Measurements from ENCODE around the gene MAP3K19. TPM values are rescaled to one million over a fixed set of nuclear protein-coding genes. Genes with fewer than 3 reads are reported as not detected.
A peak's percentile ranks its signal among the peaks of the same experiment; 100 is the strongest.

MAP3K19 gene, protein sequence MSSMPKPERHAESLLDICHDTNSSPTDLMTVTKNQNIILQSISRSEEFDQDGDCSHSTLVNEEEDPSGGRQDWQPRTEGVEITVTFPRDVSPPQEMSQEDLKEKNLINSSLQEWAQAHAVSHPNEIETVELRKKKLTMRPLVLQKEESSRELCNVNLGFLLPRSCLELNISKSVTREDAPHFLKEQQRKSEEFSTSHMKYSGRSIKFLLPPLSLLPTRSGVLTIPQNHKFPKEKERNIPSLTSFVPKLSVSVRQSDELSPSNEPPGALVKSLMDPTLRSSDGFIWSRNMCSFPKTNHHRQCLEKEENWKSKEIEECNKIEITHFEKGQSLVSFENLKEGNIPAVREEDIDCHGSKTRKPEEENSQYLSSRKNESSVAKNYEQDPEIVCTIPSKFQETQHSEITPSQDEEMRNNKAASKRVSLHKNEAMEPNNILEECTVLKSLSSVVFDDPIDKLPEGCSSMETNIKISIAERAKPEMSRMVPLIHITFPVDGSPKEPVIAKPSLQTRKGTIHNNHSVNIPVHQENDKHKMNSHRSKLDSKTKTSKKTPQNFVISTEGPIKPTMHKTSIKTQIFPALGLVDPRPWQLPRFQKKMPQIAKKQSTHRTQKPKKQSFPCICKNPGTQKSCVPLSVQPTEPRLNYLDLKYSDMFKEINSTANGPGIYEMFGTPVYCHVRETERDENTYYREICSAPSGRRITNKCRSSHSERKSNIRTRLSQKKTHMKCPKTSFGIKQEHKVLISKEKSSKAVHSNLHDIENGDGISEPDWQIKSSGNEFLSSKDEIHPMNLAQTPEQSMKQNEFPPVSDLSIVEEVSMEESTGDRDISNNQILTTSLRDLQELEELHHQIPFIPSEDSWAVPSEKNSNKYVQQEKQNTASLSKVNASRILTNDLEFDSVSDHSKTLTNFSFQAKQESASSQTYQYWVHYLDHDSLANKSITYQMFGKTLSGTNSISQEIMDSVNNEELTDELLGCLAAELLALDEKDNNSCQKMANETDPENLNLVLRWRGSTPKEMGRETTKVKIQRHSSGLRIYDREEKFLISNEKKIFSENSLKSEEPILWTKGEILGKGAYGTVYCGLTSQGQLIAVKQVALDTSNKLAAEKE (N-terminal part only)
- polyA plus RNA-seq, result under 1 TPM in 1 of 4 donors, not detected in 3; 0.03 TPM
- long read RNA-seq, donor 1, result 0 reads
- long read RNA-seq, donor 2, result 0 reads
- long read RNA-seq, donor 3, result 0 reads
- long read RNA-seq, donor 4, result 0 reads
- long read RNA-seq, donor 5, result 0 reads
- long read RNA-seq, donor 6, result 0 reads
- long read RNA-seq, donor 7, result 0 reads
- long read RNA-seq, donor 8, result 0 reads
- long read RNA-seq, donor 9, result 0 reads
- long read RNA-seq, donor 10, result 0 reads

DNA sequence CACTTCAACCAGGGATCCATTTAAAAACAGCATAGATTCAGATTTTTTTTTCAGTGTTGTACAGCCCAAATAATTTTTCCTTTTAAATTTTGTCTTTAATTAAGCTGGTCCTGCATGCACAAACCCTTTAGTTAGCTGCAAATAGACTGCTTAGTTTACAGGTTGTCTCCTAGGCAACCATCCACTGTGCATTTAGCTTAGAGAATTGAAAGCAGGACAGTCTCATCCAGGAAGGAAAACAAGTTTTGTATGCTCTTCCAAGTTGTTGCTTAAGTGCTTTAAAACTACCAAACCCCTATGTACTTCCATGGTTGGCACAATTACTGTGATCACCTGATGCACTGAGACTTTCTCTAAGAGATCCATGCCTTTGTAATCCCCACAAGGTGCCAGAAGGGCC is at the start of gene MAP3K19:
Gene MAP3K19, minus strand, starts transcription at position 148 of the 400 bp plus-strand sequence. CDS start 22,800 bp downstream, outside the sequence.
- peak in 1 of 2 donors; percentile 30 for DNase-seq

DNA sequence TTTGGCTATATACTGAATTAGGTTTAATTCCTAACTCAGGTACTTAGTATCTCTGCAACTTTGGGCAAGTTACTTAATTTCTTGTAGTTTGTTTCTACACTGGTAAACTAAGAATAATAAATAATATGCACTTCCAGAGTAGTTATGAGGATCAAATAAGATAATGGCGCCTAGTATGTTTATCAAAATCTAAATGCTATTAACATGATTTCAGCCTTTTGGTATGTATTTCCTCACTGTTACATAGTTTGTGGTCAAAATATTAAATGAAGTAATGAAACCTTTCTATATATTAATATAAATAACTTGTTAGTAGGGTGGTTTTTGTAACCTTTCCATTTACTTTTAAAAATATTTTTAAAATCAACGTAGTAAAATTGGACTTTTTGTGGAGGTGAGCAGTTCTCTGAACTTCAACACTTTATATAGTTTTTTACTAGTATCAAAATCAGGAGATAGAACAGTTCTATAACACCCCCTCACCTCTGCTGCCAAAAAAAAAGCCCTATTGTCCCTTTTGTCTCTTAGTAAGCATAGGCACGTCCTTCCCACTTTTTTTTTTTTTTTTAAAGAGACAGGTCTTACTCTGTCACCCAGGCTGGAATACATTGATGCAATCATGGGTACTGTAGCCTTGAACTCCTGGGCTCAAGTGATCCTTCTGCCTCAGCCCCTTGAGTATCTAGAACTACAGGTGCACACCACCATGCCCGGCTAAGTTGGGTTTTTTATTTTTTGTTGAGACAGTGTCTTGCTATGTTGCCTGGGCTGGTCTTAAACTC is 49.6 kb upstream of the MAP3K19 start:
- Histone ChIP-seq H3K9me3 (ENCODE audit: control insufficient read depth in 2 of 2, insufficient read depth in 1 of 2, low read depth in 1 of 2, low read length in 1 of 2) (no peaks in the 10 kb centered on the region), H3K36me3 (ENCODE audit: control insufficient read depth in 3 of 3, insufficient read depth in 2 of 3, low read depth in 1 of 3, low read length in 3 of 3) (peaks cover 0 to 5% (median 2%) of the 10 kb centered on the region in 3 donors), H3K4me3 (ENCODE audit: low read depth in 1 of 3, low read length in 3 of 3) (no peak overlapping the region), H3K27me3 (ENCODE audit: control insufficient read depth in 3 of 3, insufficient read depth in 3 of 3, low read length in 3 of 3) (no peaks in the 10 kb centered on the region), H3K27ac (ENCODE audit: low read depth in 1 of 3, low read length in 2 of 3) (no peak overlapping the region), H3K4me1 (ENCODE audit: control insufficient read depth in 3 of 3, insufficient read depth in 2 of 3, low read depth in 1 of 3, low read length in 2 of 3) (peaks cover 0 to 7% (median 0%) of the 10 kb centered on the region in 3 donors)
- DNase-seq, result no peak
- 85 to 87% (median 87%) methylated on average over 4 of the region's 4 CpGs for WGBS, 3 donors
- FAIRE-seq, result no peak

More for the DNA sequence above, at the start of gene MAP3K19:
- Histone ChIP-seq H3K9me3 (ENCODE audit: control insufficient read depth in 2 of 2, insufficient read depth in 1 of 2, low read depth in 1 of 2, low read length in 1 of 2) (no peaks in the 10 kb centered on the region), H3K36me3 (ENCODE audit: control insufficient read depth in 3 of 3, insufficient read depth in 2 of 3, low read depth in 1 of 3, low read length in 3 of 3) (no peaks in the 10 kb centered on the region), H3K27ac (ENCODE audit: low read depth in 1 of 3, low read length in 2 of 3) (no peak within 1 kb of the TSS), H3K4me3 (ENCODE audit: low read depth in 1 of 3, low read length in 3 of 3) (no peak within 1 kb of the TSS), H3K27me3 (ENCODE audit: control insufficient read depth in 3 of 3, insufficient read depth in 3 of 3, low read length in 3 of 3) (no peaks in the 10 kb centered on the region), H3K4me1 (ENCODE audit: control insufficient read depth in 3 of 3, insufficient read depth in 2 of 3, low read depth in 1 of 3, low read length in 2 of 3) (no peaks in the 10 kb centered on the region)
- FAIRE-seq, result no peak

DNA sequence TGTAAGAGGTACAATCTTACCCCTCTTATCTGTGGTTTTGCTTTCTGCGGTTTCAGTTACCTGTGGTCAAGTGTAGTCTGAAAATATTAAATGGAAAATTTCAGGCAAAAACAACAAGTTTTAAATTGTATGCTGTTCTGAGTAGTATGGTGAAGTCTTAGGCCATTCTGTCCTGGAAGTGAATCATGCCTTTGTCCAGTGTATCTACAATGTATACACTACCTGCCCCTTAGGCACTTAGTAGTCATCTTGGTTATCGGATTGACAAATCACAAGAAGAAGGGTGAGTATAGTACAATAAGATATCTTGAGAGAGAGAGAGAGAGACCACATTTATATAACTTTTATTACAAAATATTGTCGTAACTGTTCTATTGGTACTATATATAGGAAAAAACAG is 48.3 kb upstream of the MAP3K19 start:
- FAIRE-seq, result no peak
- Histone ChIP-seq H3K36me3 (ENCODE audit: control insufficient read depth in 3 of 3, insufficient read depth in 2 of 3, low read depth in 1 of 3, low read length in 3 of 3) (peaks cover 0 to 5% (median 2%) of the 10 kb centered on the region in 3 donors), H3K27ac (ENCODE audit: low read depth in 1 of 3, low read length in 2 of 3) (no peak overlapping the region), H3K4me1 (ENCODE audit: control insufficient read depth in 3 of 3, insufficient read depth in 2 of 3, low read depth in 1 of 3, low read length in 2 of 3) (peaks cover 0 to 7% (median 0%) of the 10 kb centered on the region in 3 donors), H3K4me3 (ENCODE audit: low read depth in 1 of 3, low read length in 3 of 3) (no peak overlapping the region), H3K9me3 (ENCODE audit: control insufficient read depth in 2 of 2, insufficient read depth in 1 of 2, low read depth in 1 of 2, low read length in 1 of 2) (no peaks in the 10 kb centered on the region), H3K27me3 (ENCODE audit: control insufficient read depth in 3 of 3, insufficient read depth in 3 of 3, low read length in 3 of 3) (no peaks in the 10 kb centered on the region)
- DNase-seq, result no peak
- 91 to 96% (median 93%) methylated on average over 3 of the region's 3 CpGs for WGBS, 3 donors

DNA sequence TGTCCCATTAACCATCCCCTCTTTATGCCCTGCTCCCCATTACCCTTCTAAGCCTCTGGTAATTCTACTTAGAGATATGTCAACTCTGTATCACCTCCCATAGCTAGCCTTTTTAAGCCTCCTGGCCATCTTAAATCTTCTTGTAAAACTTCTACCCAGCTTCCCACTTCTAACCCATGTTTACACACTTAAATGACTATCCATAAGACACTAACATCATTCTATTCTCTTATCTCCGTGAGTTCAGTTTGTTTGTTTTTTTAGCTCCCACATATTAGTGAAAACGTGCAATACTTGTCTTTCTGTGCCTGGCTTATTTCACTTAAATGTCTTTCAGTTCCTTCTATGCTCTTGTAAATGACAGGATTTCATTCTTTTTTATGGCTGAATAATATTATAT is 47.3 kb upstream of the MAP3K19 start:
- Histone ChIP-seq H3K4me1 (ENCODE audit: control insufficient read depth in 3 of 3, insufficient read depth in 2 of 3, low read depth in 1 of 3, low read length in 2 of 3) (peaks cover 0 to 7% (median 0%) of the 10 kb centered on the region in 3 donors), H3K27ac (ENCODE audit: low read depth in 1 of 3, low read length in 2 of 3) (no peak overlapping the region), H3K27me3 (ENCODE audit: control insufficient read depth in 3 of 3, insufficient read depth in 3 of 3, low read length in 3 of 3) (no peaks in the 10 kb centered on the region), H3K9me3 (ENCODE audit: control insufficient read depth in 2 of 2, insufficient read depth in 1 of 2, low read depth in 1 of 2, low read length in 1 of 2) (no peaks in the 10 kb centered on the region), H3K36me3 (ENCODE audit: control insufficient read depth in 3 of 3, insufficient read depth in 2 of 3, low read depth in 1 of 3, low read length in 3 of 3) (peaks cover 0 to 5% (median 2%) of the 10 kb centered on the region in 3 donors), H3K4me3 (ENCODE audit: low read depth in 1 of 3, low read length in 3 of 3) (no peak overlapping the region)
- DNase-seq (no peak), FAIRE-seq (no peak)
- WGBS, 3 donors, result 78 to 88% (median 84%) methylated on average over 2 of the region's 2 CpGs

DNA sequence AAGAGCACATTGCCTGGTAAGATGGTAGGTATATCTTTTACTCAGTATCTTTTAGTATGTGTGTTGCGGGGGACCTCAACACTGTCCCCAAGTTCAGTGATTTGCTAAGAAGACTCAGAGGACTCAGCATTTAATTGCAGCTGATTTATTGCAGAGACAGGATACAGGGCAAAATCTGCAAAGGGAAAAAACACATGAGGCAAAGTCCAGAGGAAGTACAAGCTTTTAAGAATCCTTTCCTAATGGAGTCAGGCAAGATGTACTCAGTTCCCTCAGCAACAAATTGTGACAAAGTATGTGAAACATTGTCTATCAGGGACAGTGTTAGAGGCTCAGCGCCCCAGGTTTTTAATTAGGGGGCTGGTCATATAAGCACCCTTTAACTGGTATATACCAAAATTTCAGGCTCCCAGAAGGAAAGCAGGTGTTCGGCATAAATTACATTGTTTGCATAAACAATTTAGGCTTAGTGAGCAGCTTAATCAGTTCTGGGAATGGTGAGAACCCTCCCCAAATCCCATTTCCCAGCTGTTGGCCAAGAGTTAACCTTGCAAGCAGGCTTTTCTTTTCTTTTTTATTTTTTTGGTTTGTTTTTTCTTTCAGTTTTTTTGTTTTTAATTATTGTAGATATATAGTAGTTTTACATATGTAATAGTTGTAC is 46.6 kb upstream of the MAP3K19 start:
- Histone ChIP-seq H3K36me3 (ENCODE audit: control insufficient read depth in 3 of 3, insufficient read depth in 2 of 3, low read depth in 1 of 3, low read length in 3 of 3) (peaks cover 0 to 5% (median 2%) of the 10 kb centered on the region in 3 donors), H3K27ac (ENCODE audit: low read depth in 1 of 3, low read length in 2 of 3) (peak overlapping the region in 1 of 3 donors; percentile 48), H3K4me3 (ENCODE audit: low read depth in 1 of 3, low read length in 3 of 3) (no peak overlapping the region), H3K4me1 (ENCODE audit: control insufficient read depth in 3 of 3, insufficient read depth in 2 of 3, low read depth in 1 of 3, low read length in 2 of 3) (peaks cover 0 to 7% (median 0%) of the 10 kb centered on the region in 3 donors), H3K27me3 (ENCODE audit: control insufficient read depth in 3 of 3, insufficient read depth in 3 of 3, low read length in 3 of 3) (no peaks in the 10 kb centered on the region), H3K9me3 (ENCODE audit: control insufficient read depth in 2 of 2, insufficient read depth in 1 of 2, low read depth in 1 of 2, low read length in 1 of 2) (no peaks in the 10 kb centered on the region)
- 18 to 53% (median 44%) methylated on average over 3 of the region's 3 CpGs for WGBS, 3 donors
- DNase-seq (peak; percentile 79 to 81), FAIRE-seq (no peak)

DNA sequence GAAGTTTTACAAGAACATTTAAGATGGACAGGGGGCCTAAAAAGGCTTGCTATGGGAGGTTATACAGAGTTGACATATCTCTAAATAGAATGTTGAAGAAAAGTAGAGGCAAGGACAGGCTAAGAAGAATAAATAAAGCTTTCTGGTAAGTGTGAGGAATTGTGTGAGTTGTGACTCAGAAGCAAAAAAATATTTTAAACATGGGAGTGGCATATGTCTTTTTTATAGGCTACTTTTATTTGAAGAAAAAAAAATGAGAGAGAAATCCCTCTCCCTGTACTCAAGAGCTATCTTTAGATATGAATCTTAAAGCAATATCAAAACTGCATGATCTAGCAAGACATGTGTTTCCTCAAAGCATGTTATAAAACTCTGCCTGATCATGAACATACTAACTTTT is 45.9 kb upstream of the MAP3K19 start:
- Histone ChIP-seq H3K27me3 (ENCODE audit: control insufficient read depth in 3 of 3, insufficient read depth in 3 of 3, low read length in 3 of 3) (no peaks in the 10 kb centered on the region), H3K4me3 (ENCODE audit: low read depth in 1 of 3, low read length in 3 of 3) (no peak overlapping the region), H3K27ac (ENCODE audit: low read depth in 1 of 3, low read length in 2 of 3) (peak overlapping the region in 1 of 3 donors; percentile 48), H3K4me1 (ENCODE audit: control insufficient read depth in 3 of 3, insufficient read depth in 2 of 3, low read depth in 1 of 3, low read length in 2 of 3) (peaks cover 0 to 7% (median 0%) of the 10 kb centered on the region in 3 donors), H3K36me3 (ENCODE audit: control insufficient read depth in 3 of 3, insufficient read depth in 2 of 3, low read depth in 1 of 3, low read length in 3 of 3) (peaks cover 0 to 5% (median 2%) of the 10 kb centered on the region in 3 donors), H3K9me3 (ENCODE audit: control insufficient read depth in 2 of 2, insufficient read depth in 1 of 2, low read depth in 1 of 2, low read length in 1 of 2) (no peaks in the 10 kb centered on the region)
- FAIRE-seq, result no peak
- DNase-seq, result no peak

DNA sequence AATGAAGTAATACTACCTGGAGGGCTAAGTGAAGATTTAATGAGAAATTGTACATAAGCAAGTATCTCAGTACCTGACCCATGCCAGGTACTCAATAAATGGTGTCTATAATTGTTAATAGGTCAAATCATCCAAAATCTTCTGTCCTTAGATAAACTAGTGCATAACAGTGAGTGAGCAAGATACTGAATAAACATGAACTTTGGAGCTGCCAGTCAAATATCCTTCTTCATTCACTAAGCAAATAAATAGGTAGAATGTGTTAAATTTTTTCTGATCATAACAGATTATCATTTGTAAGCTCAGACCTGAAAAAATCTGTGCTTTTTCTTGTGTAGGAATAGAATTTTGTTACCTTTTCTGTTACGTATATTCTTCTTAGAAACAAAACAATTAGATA is 44.4 kb upstream of the MAP3K19 start:
- peaks cover 0 to 5% (median 2%) of the 10 kb centered on the region in 3 donors for H3K36me3 ChIP-seq (ENCODE audit: control insufficient read depth in 3 of 3, insufficient read depth in 2 of 3, low read depth in 1 of 3, low read length in 3 of 3)
- DNase-seq (peak; percentile 26 to 34), FAIRE-seq (no peak)
- no peaks in the 10 kb centered on the region for H3K27me3 ChIP-seq (ENCODE audit: control insufficient read depth in 3 of 3, insufficient read depth in 3 of 3, low read length in 3 of 3)
- H3K4me1 ChIP-seq (ENCODE audit: control insufficient read depth in 3 of 3, insufficient read depth in 2 of 3, low read depth in 1 of 3, low read length in 2 of 3), result peaks cover 0 to 7% (median 0%) of the 10 kb centered on the region in 3 donors
- H3K27ac ChIP-seq (ENCODE audit: low read depth in 1 of 3, low read length in 2 of 3), result no peak overlapping the region
- no peak overlapping the region for H3K4me3 ChIP-seq (ENCODE audit: low read depth in 1 of 3, low read length in 3 of 3)
- WGBS, 3 donors, result 86 to 92% (median 89%) methylated on average over 1 of the region's 1 CpG
- no peaks in the 10 kb centered on the region for H3K9me3 ChIP-seq (ENCODE audit: control insufficient read depth in 2 of 2, insufficient read depth in 1 of 2, low read depth in 1 of 2, low read length in 1 of 2)

All from small intestine (tissue), 16 donors.